ENCODE measurements around the gene WASHC4.

Gene WASHC4

GRCh38 chr12:105107494-105108371 lies at the start of gene WASHC4:
Gene WASHC4 (plus strand): TSS chr12:105107731. CDS start chr12:105107801, 70 bp downstream.
- DNase-seq, result peak; percentile 97

GRCh38 chr12:105060715-105061378 lies 46.7 kb upstream of the WASHC4 start:
- no peak for DNase-seq

- no peak for DNase-seq
These were observed 42.9 kb upstream of the WASHC4 start for GRCh38 chr12:105064564-105065178.

- no peak for DNase-seq
These were observed 40.0 kb upstream of the WASHC4 start for GRCh38 chr12:105067511-105068031.

GRCh38 chr12:105069936-105070702 lies 37.4 kb upstream of the WASHC4 start:
- DNase-seq, result no peak

- no peak for DNase-seq
These were observed 35.5 kb upstream of the WASHC4 start for GRCh38 chr12:105071981-105072380.

GRCh38 chr12:105072888-105073488 lies 34.5 kb upstream of the WASHC4 start:
- no peak for DNase-seq

GRCh38 chr12:105076098-105076497 lies 31.4 kb upstream of the WASHC4 start:
- DNase-seq, result no peak

GRCh38 chr12:105076913-105077312 lies 30.6 kb upstream of the WASHC4 start:
- DNase-seq, result no peak

- DNase-seq, result no peak
These were observed 30.1 kb upstream of the WASHC4 start for GRCh38 chr12:105077435-105077834.

GRCh38 chr12:105078712-105079570 lies 28.6 kb upstream of the WASHC4 start:
- no peak for DNase-seq

GRCh38 chr12:105083031-105083430 lies 24.5 kb upstream of the WASHC4 start:
- no peak for DNase-seq

GRCh38 chr12:105083551-105084105 lies 23.9 kb upstream of the WASHC4 start:
- peak; percentile 73 for DNase-seq

GRCh38 chr12:105084251-105085250 lies 23.0 kb upstream of the WASHC4 start, which contains the start of gene ALDH1L2:
Gene ALDH1L2 (minus strand): TSS chr12:105084458. CDS start chr12:105084436, 22 bp downstream.
- DNase-seq, result peak; percentile 89

- DNase-seq, result no peak
These were observed 22.0 kb upstream of the WASHC4 start for GRCh38 chr12:105085501-105085900.

- DNase-seq, result no peak
These were observed 17.7 kb upstream of the WASHC4 start for GRCh38 chr12:105089817-105090216.

- DNase-seq, result no peak
These were observed 17.2 kb upstream of the WASHC4 start for GRCh38 chr12:105090361-105090760.

GRCh38 chr12:105091476-105092206 lies 15.9 kb upstream of the WASHC4 start:
- DNase-seq, result no peak

GRCh38 chr12:105092336-105092735 lies 15.2 kb upstream of the WASHC4 start:
- DNase-seq, result no peak
